HG02885 (cell line): ENCODE measurements around the gene NDUFC1.

Source experiments
- ATAC-seq: cut with Tn5 transposase; IDR thresholded peaks from one replicate; pipeline ENCODE4 v1.9.1; 2021; ENCODE audit warnings: mild to moderate bottlenecking; ENCODE audit not compliant: unreplicated experiment, poor library complexity

The NDUFC1 gene

DNA sequence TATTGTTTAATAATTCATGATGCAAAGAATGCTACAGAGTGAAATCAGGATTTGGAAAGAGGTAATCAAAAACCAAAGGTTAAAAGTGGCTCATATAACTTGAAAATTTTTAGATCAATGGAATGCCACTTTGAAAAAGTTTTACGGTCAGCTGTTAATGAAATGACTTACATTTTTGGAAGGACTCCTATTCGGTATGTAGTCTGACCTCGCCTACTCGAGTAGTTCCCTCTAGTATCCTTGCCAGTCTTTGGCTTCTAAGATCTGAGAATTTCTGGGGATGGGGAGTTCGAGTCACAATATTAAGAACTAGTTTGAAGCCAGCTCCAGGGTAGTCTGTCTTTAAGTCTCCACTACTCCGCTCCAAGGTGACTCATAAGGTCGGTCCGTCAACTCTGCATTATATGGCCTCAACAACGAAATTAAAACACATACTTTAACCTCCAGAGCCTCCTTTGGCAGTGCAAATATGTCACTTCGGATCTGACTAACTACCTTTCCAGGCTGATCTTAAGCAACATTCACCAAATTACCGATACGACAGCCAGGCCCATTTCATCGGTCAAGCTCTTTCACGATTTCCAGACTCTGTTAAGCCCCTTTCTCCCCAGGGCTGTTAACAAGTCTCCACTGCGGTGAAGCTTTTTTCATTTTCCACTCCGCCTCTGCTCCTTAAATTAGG is 1.7 kb downstream of the NDUFC1 start:
- peak; percentile 6 for ATAC-seq

DNA sequence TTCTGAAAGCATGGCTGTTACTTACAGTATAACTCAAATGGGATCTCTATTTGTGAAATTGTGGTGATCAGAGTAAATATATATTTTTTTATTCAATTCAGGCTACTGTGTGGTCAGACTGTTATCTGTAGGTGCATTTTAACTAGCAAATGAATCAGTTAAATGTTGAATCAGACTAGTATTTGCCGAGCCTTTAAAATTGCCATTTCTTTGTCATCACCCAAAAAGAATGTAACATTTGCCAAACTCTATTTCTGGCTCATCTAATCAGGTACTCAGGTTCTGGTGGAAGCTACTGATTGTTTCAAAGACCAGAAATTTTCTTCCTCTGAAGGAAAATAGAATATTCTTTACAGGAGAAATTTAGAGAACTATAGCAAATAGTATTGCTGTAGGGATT is 2.7 kb downstream of the NDUFC1 start:
- no peak for ATAC-seq

DNA sequence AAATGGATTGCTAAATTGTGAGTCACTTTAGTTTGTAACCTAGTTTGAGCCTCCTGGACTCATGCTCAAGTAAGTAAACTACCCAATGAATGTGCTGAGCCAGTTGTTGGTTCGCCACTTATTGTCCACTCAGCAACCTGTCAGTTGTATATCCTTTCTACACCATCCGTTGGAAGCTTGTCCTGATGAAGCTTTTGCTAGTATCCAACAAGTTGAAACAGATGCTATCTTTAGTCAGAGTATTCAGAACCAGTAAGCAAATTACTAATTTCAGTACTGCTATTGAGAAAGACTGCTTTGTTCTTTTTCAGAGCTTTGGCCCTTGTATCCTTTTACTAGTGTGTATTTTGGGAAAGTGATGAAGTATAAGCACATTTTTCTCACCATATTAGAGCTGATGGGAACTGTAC is 5.3 kb downstream of the NDUFC1 start:
- ATAC-seq: no peak

DNA sequence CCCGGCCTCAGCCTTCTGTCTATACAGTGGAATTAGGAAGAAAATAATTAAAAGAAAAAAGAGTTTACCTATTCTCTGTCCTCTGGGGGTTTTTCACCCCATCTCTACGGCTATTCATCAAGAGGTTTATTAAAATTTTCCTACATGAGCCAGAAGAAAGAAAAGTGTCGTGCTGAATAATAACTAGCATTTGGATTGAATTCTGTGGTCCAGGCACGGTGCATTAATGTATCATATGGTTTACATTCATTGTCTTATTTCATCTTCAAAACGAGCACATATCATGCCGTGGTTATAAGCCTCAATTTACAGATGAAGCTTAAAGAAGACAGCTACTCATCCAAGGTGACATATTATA is 6.4 kb downstream of the NDUFC1 start:
- peak; percentile 1 for ATAC-seq

DNA sequence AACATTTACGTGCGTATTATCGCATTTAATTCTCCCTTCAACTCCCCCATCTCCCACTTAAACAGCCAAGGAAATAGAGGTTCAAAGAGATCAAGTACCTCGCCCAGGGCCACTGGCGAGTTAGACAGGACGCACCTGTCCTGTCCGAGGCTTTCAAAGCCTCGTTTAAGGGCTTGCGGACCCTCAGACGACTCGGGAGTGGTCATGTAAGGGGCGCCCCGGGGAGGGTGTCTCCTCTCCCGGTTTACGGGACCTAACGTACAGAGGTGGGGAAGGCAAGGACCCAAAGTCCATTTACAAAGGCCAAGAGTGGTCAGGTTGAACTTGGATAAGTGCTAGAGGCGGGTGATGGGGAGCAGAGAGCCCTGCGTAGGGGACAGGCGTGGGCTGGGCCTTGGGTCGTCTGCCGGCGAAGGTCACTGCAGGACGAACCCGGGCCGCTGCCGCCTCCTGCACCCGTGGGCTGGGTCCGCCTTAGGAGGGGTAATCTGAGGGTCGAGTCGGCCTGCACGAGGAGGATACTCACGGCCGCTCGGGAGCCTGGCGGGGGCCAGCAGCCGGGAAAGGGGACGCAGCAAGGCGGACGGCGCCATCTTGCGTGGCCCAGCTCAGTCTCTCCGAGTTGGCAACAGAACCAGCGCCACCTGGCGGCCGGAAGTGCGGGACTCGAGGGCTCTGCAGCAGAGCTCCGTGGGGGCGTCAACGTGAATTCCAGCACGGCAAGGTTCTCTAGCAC is 6.9 kb downstream of the NDUFC1 start:
- ATAC-seq: peak; percentile 93

DNA sequence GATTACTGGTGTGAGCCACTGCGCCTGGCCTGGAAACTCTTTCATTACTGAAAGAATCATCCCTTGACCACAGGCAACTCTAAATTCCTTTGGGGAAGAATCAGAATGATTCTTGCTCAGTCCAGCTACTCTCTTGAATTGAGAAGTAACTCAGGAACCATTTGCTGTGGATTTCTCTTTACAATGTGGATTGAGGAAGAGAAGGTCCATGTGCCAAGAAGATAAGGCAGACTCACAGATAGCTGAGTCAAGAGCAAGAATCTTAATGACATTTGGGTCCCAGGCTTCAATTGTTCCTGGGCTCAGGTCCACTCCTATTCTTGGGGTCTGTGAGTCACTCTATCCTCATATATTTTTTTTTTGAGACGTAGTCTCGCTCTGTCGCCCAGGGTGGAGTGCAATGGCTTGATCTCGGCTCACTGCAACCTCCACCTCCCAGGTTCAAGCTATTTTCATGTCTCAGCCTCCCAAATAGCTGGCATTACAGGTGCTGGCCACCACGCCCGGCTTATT is 16.0 kb downstream of the NDUFC1 start:
- ATAC-seq: no peak

DNA sequence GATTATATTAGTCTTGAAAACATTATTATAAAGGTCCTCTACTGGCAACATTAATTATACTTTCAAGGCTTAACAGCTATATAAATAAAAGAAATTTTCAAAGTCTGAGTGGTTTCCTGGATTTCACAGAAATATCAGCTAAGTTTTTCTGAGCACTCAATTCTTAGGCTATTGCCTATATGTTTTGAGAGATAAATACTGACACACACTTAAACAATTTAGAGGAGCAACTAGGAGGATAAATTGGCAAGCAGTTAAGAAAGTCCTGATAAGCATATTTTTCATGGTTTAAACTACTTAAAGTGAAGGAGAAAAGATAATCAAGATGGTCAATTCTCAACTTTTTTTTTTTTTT is 19.6 kb downstream of the NDUFC1 start:
- no peak for ATAC-seq

DNA sequence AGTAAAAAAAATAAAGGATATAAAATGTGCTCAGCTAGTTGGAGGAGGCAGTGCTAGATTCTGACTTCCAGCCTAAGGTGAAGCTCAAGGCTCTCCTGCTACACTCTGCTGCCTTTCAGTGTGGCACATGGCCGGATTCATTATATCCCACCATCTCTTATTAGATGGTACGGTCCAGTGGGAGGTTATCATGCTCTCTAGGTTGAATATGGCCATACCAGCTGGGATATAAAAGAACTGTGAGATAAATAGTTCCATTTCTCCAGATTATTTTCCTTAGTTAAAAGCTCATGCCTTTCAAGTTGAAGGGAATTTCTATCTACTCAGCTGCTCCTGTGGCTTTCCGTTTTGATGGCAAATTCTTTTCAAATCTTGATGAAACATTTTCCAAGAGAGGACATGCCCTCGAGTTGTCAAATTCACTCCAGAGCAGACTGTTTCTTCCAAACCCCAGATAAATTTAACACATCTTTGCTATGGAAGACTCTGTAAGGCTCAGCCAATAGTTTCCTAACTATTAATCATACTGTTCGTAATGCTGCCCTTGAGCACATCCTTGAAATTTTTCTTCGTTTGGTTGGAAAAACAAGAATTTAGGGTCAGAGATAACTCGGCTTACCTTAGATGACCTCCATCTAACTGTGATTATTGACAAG is 20.1 kb downstream of the NDUFC1 start:
- no peak for ATAC-seq

DNA sequence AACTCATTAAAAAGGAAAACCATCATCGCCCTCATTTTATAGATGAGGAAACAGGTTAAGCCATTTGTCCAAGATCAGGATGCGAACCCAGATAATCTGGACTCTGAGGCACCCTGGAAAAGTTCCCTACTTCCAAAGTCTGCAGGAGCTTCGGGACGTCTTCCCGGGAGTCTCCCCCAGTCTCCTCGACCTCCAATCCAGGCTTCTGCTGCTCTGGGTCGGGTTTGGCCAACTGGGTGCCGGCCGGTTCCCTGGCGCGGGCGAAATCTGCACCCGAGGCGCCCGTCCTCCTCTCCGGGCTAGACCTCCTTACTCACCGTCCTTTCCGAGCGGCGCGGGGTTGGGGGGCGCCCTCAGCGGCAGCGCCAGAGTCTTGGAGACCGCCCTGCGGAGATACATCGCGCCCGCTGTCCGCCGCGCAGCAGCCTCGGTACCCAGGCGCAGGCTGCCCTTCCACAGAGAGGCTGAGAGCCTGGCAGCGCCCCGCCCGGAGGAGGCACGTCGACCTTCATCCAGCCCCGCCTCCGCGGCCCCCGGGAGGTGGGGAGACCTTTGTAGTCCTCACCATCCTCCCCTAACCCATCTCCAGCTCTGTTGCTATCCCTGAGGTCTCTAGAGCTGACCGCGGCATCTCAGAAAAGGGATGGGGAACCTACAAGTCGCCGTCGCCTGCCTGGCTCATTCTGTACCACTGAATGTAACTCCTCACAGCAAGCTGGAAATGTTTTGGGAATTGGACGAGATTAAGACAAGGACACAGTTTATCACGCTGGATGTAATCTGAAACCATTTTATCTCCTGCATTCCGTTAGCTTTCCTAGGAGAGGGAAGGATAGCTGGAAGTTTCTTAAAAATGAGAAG is 22.3 kb downstream of the NDUFC1 start, which contains the start of gene MGARP:
Gene MGARP (minus strand): TSS at position 466 of the 861 bp plus-strand sequence. CDS start 67 bp downstream, at position 399.
- no peak for ATAC-seq

DNA sequence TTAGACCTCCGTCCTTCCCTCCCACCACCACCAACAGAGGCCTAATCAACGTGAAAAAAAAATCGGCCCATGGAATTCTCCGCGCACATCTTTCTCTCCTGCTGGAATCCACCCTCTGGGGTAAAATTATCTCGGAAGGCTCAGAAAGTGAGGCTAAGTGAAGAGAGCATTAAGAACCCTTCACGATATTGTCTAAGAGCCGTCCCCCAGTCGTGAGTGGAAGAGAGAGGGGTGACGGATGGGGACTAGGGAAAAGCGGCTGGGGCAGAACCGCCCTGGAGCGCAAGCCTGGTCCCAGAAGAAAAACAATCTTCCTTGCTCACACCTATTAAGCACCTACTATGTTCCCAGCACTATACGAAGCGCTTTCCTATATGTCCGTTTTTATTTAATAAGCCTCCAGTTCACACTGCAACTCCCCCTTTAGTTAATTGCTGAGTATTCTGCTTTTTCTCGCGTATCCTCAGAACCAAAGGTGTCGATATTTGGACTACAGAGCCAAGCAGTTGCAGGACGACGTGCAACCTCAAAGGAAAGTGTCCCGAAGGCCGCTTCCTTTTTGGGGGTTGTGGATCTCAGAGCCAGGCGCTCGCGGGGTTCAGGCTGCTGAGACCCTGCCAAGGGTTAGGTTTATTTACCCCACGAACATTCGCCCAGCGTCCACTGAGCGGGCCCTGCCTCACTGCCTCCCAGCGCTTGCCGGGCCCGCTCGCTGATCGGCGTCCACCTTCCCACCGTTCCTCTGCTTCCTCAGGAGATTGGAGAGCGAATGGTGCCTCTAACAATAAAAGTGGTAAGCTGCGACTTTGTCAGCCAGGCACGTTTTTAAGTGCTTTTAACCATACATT is 23.1 kb downstream of the NDUFC1 start:
- ATAC-seq: no peak

DNA sequence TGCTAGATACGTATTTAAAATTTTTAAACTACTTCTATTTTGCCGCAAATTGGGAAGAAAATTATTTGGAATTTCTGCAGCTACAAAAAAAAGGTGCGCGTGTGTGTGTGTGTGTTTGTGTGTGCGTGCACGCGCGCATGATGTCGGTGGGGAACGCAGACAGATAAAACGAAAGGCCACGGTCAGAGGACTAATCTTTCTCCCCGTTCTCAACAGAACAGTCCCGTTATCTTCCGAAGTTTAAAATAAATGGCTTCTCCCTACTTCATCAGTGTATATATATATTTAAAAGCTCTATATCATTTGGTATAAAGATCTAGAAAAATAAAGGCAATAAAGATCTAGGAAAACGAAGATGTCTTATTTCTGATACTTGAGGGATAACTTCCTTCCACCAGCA is 23.8 kb downstream of the NDUFC1 start:
- ATAC-seq: no peak

DNA sequence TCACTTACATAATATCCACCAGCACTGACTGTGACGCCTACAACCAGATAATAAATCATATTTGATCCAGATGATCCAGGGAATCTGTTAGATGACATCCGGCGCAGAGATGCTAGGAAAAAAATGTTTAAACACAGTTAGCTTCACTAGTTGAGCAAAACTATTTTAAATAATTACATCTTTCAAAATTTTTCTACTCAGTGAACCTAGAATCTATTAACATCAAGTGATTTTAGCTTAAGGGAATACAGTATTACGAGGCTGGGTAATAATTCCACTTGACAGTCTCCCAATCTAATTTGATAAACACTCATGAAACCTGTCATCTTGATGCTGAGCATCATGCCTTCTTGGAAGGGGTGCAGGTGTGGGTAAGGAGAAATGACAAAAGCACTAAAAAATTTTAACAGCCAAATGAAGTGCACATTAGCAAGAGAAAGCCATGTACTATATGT is 27.0 kb downstream of the NDUFC1 start:
- no peak for ATAC-seq

DNA sequence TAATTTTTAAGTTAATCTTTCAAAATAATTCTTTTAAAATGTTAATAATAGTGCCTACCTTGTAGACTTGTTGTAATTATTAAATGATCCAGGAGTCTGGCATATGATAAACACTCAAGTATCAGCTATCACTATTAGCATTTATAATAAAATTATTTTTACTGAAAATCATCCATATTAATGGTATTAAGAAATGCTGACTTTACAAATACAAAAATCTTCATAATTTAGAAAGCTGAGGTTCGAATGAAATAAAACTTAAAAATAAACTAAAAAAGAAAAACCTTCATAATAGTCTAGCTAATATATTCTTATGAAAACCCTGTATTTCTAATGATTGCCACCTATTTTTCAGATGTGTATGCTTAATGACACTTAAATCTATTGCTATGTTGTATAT is 27.5 kb downstream of the NDUFC1 start:
- no peak for ATAC-seq

DNA sequence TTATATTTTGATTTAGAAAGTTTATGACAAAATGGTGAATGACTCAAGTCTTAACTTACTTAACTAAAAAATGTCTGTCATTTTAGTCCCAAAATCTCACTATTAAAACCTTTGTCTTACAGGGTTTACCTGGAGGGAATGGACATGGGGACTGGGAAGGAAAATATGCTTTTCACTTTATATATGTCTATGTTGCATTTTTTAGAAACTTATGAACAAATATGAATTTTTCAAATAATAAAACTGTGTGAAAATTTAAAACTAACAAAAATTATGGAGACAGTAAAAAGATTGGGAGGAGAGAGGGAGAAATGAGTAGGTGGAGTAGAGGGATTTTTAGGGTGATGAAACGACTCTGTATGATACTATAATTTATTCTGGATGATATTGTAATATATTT is 28.4 kb downstream of the NDUFC1 start:
- ATAC-seq: no peak

DNA sequence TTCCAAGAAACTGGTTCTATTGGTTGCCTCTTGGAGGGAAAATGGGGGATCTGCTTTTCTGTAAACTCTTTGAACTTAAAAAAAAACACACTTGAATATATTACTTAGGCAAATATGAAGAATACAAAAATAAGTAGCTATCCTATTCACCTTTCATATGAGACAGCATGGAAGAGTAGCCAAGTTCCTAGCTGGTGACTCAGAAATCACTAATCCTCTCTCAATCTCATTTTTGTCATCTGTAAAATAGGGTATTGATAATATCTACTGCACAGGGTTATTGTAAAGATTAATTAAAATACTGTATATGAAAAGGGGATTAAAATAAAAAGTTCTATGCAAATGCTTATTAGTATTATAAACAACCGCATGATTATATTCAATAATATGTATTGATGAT is 35.0 kb downstream of the NDUFC1 start:
- no peak for ATAC-seq

DNA sequence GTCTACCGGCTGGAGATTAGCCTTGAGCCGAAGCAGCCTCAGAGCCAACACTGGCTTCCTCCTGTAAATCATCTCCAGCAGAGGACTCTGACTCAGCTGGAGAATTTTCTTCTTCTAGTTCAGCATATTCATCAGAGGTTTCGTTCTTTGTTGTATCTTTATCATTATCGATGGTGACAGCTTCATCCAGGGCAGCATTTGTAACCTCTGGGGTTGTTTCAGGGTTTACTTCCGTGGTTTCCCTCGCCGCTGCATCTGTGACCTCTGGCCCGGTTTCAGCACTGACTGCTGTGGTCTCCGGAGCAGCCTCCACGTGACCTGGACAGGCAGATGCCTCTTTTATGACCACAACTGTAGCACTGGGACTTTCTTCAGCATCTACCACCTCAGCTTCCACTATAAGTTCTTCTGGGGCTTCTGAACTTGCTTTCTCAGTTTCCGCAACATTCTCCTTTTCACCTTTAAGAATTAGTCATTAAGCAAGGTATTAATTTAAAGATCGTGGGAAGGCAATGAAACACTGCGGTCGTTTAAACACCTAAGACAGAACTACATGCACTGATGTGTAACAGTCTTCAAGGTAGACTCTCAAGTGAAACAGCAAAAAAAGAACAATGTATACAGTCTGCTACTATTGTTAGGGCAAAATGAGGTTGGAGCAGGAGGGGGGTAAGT is 35.6 kb downstream of the NDUFC1 start:
- ATAC-seq: peak; percentile 98

DNA sequence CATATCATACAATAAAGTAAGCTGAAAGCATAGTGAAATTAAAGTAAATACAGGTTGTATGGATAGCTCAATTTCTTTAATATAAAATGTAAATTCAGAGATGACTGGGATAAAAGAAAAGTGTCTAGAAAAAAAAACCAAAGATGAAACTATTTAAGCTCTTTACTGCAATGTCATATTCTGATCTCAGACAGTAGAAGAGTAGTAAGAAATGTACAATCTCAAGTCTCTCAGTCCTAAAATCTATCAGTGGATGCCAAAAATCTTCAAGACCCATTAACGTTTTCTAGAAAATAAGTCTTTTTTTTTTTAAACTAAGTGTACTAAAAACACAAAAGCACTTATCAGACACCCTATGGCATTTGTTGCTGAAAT is 36.1 kb downstream of the NDUFC1 start:
- no peak for ATAC-seq

DNA sequence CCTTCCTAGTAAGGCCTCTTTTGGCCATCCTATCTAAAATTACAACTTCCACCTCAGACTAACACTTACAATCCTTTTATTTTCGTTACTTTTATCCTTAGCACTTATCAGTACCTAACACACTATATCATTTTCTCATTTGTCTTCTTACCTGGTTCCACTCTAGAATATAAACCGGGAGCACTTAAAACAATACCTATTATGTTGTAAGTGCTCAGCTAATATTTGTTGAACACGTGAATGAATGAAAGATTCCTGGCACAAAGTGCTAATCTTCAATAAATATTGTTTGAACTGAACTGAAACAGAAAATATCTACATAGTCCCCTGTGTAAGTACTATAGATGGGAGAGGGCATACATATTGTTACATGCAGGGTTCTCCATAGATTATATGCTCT is 36.6 kb downstream of the NDUFC1 start:
- no peak for ATAC-seq

DNA sequence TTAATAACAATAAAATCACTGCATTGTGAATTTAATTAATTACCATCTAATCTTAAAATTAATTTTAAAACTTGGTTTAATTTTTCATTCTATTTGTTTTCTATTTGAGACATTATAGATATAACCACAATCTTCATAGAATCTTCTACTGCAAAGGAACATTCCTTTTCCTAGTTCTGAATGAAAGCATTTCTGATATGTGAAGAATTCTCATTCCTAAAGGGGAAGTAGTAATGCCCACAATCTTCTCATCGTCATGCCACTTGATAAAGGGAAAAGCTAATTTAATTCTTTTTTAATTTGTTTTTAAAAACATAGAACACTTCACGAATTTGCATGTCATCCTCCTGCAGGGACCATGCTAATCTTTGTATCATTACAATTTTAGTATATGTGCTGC is 45.9 kb downstream of the NDUFC1 start:
- no peak for ATAC-seq
